ENCODE results near the gene ANAPC16. TPM values are rescaled to one million over a fixed set of nuclear protein-coding genes. Genes with fewer than 3 reads are reported as not detected.

Gene ANAPC16
- total RNA-seq, 1 experiment from 2014 or later: 71.1 TPM

GRCh38 chr10:72267381-72267780 is 51.6 kb downstream of the ANAPC16 start:
- POLR2A ChIA-PET: no interaction called here

More at GRCh38 chr10:72267381-72267780, 51.6 kb downstream of the ANAPC16 start:
- intact Hi-C loops (cut with micrococcal nuclease): no loop called here
- no peaks in the 10 kb centered on the region for H4K20me1 ChIP-seq (ENCODE audit: insufficient read depth)
- no peaks in the 10 kb centered on the region for H3K9me2 ChIP-seq (ENCODE audit: insufficient read depth)
- H3K4me3 ChIP-seq (replicated peaks in 1 of 2; ENCODE audit: low read depth in 1 of 2, low read length in 2 of 2): no peak overlapping the region
- H3K4me2 ChIP-seq (ENCODE audit: low read length): no peak overlapping the region
- ChIA-PET CTCF (no interaction called here), RAD21 (ENCODE audit: low non-redundant PET in 1 of 2, low total read pairs in 2 of 2, uncharacterized antibody in 2 of 2, unreplicated experiment in 2 of 2) (no interaction called here)
- H3K9me3 ChIP-seq (ENCODE audit: control insufficient read depth in 1 of 2, insufficient read depth in 1 of 2, low read depth in 1 of 2, low read length in 2 of 2): no peaks in the 10 kb centered on the region
- no peak for DNase-seq (ENCODE audit: low read depth, low spot score)
- no peak overlapping the region for H3K27ac ChIP-seq (ENCODE audit: low read depth, low read length)
- H3K4me1 ChIP-seq (ENCODE audit: control insufficient read depth in 1 of 2, insufficient read depth in 2 of 2, low read length in 2 of 2): peaks cover 29 to 47% of the 10 kb centered on the region in 2 experiments
- ATAC-seq: no peak
- TF ChIP-seq SP1 (IDR thresholded peaks at IDR 0.05; ENCODE audit: low read depth) (no peak), POLR2AphosphoS5 (IDR thresholded peaks at IDR 0.05; ENCODE audit: low read depth, low read length) (no peak), REST (IDR thresholded peaks at IDR 0.05; ENCODE audit: low read depth) (no peak), ZNF274 (IDR thresholded peaks at IDR 0.05; ENCODE audit: low read depth, low read length) (no peak), JUND (IDR thresholded peaks at IDR 0.05) (no peak), EZH2phosphoT487 (IDR thresholded peaks at IDR 0.05; ENCODE audit: borderline replicate concordance) (no peak), ZFX (IDR thresholded peaks at IDR 0.05) (no peak), TCF7L2 (IDR thresholded peaks at IDR 0.05; ENCODE audit: borderline replicate concordance, extremely low read depth, insufficient read depth, insufficient read length) (no peak), POLR2A (IDR thresholded peaks at IDR 0.05; ENCODE audit: borderline replicate concordance, extremely low read depth, insufficient read depth, insufficient read length) (no peak), CBX3 (IDR thresholded peaks at IDR 0.05; ENCODE audit: low read depth) (no peak), EZH2 (IDR thresholded peaks at IDR 0.05) (no peak)
- TF ChIP-seq, protein P1, sequence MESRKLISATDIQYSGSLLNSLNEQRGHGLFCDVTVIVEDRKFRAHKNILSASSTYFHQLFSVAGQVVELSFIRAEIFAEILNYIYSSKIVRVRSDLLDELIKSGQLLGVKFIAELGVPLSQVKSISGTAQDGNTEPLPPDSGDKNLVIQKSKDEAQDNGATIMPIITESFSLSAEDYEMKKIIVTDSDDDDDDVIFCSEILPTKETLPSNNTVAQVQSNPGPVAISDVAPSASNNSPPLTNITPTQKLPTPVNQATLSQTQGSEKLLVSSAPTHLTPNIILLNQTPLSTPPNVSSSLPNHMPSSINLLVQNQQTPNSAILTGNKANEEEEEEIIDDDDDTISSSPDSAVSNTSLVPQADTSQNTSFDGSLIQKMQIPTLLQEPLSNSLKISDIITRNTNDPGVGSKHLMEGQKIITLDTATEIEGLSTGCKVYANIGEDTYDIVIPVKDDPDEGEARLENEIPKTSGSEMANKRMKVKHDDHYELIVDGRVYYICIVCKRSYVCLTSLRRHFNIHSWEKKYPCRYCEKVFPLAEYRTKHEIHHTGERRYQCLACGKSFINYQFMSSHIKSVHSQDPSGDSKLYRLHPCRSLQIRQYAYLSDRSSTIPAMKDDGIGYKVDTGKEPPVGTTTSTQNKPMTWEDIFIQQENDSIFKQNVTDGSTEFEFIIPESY (IDR thresholded peaks at IDR 0.05; ENCODE audit: extremely low read depth, insufficient replicate concordance, low read length): no peak
- BruUV-seq (replicated peaks): no TSS peak
- no peak overlapping the region for H3K9ac ChIP-seq (ENCODE audit: low read length)
- no peaks in the 10 kb centered on the region for H3K27me3 ChIP-seq (ENCODE audit: insufficient read depth, low read length)
- no peaks in the 10 kb centered on the region for H3K79me2 ChIP-seq (ENCODE audit: insufficient read depth, low read length)
- no peak overlapping the region for H2AFZ ChIP-seq (ENCODE audit: low read depth, low read length, poor library complexity, severe bottlenecking)
- H3K36me3 ChIP-seq (ENCODE audit: control insufficient read depth in 1 of 2, insufficient read depth in 2 of 2, low read length in 2 of 2): no peaks in the 10 kb centered on the region
